DOHH2 (cell line): ENCODE data around the gene CPSF4L.

ENCODE experiments used
- EZH2phosphoT487 ChIP-seq: fragments of 200-600 bp; sonication (generic); IDR thresholded peaks from 2 replicates; pipeline ENCODE4 v1.6.1; 2017; ENCODE audit warnings: borderline replicate concordance, mild to moderate bottlenecking, antibody characterized with exemption, low read length, moderate library complexity, mixed read lengths
- TF ChIP-seq, protein P1 (sequence below): fragments of 200-600 bp; sonication (generic); IDR thresholded peaks from one replicate; pipeline ENCODE4 v1.5.1; 2014; ENCODE audit warnings: antibody characterized with exemption, mild to moderate bottlenecking, low read depth, low read length; ENCODE audit not compliant: poor library complexity, severe bottlenecking

DNA sequence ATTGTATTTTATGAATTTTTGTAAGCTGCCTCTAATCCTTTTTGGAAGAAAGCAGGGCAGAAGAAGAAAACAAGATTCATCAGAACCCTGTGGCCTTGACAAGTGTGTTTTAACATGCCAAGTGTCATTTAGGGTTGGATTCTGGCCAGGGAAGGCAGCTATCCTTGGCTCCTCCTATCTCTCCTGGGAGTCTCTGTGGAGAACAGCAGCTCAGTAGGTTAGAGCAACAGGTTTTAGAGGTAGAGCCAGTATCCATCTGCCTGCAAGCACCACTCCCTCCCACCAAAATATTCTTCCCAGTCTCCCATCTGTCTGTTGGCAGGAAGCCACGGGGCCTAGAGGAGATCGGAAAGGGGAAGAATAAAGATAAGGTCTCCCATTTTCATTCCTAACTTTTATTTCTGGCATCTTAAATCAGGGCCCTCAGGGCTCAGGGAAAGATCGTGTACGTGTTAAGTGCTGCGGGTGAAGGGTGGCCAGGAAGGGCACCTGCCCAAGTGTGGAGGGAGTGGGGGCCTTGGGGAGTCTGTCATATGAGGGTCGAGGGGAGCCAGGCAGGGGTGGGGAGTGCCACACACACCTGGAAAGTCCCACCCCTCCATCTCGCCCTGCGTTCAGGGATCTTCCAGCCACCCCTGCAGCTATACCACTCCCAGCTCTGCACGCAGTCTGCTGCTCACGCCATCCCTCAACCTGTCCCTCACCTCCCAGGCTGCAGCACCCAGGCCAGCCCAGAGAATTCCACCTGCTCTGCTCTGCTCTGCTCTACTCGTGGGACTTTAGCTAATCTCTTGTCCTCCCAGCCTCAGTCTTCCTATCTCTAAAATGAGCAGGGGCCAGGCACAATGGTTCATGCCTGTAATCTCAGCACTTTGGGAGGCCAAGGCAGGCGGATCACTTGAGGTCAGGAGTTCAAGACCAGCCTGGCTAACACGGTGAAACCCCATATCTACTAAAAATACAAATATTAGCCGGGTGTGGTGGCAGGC lies 17.1 kb upstream of the CPSF4L start:
- TF ChIP-seq, protein P1, sequence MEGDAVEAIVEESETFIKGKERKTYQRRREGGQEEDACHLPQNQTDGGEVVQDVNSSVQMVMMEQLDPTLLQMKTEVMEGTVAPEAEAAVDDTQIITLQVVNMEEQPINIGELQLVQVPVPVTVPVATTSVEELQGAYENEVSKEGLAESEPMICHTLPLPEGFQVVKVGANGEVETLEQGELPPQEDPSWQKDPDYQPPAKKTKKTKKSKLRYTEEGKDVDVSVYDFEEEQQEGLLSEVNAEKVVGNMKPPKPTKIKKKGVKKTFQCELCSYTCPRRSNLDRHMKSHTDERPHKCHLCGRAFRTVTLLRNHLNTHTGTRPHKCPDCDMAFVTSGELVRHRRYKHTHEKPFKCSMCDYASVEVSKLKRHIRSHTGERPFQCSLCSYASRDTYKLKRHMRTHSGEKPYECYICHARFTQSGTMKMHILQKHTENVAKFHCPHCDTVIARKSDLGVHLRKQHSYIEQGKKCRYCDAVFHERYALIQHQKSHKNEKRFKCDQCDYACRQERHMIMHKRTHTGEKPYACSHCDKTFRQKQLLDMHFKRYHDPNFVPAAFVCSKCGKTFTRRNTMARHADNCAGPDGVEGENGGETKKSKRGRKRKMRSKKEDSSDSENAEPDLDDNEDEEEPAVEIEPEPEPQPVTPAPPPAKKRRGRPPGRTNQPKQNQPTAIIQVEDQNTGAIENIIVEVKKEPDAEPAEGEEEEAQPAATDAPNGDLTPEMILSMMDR: no peak
- no peak for TF ChIP-seq EZH2phosphoT487
